HG02610 (cell line): ENCODE results near the gene ADARB2.

Experiments
- ATAC-seq: cut with Tn5 transposase; IDR thresholded peaks from one replicate; pipeline ENCODE4 v1.9.1; 2021; ENCODE audit warnings: mild to moderate bottlenecking, moderate library complexity; ENCODE audit not compliant: unreplicated experiment

ADARB2 gene

DNA sequence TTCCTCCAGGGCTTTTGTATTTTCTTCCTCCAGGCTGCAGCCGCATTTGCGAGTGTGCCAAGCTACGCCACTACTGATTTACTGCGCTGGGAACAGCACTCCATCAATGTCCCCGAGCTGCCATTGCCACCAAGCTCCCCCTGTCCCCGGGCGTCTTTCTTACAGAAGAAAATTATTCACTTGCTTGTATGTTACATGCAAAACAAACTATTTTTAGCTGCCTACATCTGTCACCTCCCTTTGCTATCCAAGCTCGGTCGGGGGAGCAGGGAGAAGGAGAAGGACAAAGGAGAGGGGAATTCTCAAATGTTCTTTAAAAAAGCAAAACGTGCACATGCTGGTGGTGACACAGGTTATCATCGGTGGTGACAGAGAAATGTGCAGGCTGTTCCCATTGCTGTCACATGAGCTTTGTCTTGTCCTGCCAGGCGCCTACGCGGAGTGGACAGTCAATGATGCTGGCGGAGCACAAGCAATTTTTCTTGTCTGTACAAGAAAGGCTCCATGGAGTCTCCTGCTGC lies 93.1 kb downstream of the ADARB2 start:
- no peak for ATAC-seq

DNA sequence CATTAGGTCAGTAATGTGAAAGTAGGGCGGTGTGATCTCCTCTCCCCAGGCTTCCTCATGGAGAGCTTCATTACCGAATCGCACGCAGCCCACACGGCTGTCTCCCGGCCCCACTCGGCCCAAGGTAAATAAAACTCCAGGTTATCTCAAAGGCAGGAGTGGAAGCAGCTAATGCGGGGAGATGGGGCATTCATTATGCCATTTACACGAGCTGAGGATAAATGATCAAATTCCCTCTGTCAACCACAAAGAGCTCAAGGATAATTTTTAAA lies 93.5 kb downstream of the ADARB2 start:
- no peak for ATAC-seq

DNA sequence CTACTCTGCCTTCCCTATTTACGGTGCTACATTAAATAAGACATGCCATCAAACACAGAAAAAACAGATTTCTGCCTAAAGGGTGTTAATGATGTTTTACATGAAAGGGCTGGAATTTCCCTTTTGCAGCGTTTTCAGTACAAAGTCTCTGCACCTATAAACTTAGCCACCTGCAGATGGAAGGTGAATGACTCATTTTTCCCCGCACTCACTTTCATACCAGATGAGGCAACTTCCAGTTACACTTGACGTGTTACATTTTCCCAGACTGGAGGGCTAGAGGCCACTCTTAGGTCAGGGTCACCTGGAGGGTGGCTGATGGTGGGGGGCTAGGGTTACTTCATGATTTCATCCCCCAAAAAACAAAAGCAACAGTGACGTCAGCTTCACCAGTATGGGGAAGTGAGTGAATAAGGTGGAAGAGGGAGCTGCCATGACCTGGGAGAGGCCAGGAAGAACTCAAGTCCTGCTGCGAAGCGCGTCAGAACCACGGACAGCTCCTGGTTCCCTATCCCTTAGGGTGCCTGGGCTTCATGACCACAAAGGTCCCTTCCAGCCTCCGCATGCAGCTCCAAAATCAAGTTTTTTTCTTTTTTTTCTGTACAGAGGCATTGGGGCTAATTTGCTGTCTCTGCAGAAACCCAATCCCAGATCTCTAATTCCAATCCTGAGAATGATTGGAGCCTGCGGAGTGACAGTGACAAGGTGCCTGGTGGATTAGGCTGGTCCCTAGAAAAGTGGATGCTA lies 94.0 kb downstream of the ADARB2 start:
- peak; percentile 84 for ATAC-seq

GRCh38 chr10:1642600-1643160 lies 94.6 kb downstream of the ADARB2 start:
- no peak for ATAC-seq

GRCh38 chr10:1641402-1641801 lies 95.9 kb downstream of the ADARB2 start:
- no peak for ATAC-seq

GRCh38 chr10:1638889-1639419 lies 98.4 kb downstream of the ADARB2 start:
- ATAC-seq: no peak

DNA sequence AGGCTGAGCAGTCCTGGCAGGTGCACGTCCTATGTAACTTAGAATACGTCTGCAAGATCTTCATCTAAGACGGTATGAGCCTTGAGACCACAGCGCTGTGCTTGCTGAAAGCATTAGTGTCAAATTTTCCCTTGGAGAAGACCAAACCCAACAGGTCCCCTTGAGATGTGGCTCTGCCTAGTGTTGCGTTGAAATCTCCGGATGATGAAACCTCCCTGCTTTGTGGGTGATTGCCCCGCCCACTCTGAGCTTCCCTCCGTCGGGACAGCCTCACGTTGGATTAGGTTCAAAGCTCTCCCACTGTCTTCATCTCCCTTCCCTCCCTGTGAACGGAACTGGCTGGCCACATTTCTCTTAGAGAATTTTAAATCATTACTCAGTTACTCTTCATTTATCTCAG lies 102.0 kb downstream of the ADARB2 start:
- no peak for ATAC-seq

GRCh38 chr10:1634239-1634638 lies 103.1 kb downstream of the ADARB2 start:
- ATAC-seq: no peak

- ATAC-seq: no peak
Measured at GRCh38 chr10:1633783-1634182, 103.5 kb downstream of the ADARB2 start.

- no peak for ATAC-seq
Measured at GRCh38 chr10:1632596-1632995, 104.7 kb downstream of the ADARB2 start.

DNA sequence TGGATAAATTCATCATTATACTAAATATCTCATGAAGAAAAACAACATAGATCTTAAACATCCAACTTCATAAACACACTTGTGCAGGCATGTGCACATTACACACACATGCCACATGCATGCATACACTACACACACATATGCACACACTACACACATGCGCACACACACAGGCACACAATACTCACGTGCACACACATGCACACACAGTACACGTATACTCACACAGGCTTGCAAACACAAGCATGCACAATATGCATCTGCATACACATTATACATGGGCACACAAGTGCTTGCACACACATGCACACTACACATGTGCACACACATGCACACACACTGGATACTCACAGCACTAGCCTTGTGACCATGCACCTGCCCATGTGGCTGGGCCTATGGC lies 105.2 kb downstream of the ADARB2 start:
- ATAC-seq: no peak

DNA sequence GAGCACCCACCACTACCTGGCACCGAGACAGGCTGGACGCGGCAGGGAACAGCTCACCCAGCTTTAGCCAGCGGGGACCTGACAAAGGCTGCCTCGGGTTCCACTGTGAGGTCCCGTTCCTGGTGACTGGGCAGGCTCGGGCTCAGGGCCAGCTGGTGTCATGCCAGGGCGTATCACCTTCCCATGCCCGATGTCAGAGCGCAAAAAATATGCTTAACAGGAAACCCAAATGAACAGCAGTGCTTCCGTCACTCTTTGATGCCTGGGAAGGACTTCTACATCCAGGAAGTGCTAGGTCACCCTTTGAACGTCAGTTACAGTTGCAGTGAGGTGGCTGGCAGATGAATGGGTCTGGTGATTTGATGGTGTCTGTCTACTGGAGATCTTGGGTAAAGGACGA lies 106.0 kb downstream of the ADARB2 start:
- ATAC-seq: no peak

- ATAC-seq: no peak
Measured at GRCh38 chr10:1630304-1630703, 107.0 kb downstream of the ADARB2 start.

- no peak for ATAC-seq
Measured at GRCh38 chr10:1629326-1630198, 107.8 kb downstream of the ADARB2 start.

DNA sequence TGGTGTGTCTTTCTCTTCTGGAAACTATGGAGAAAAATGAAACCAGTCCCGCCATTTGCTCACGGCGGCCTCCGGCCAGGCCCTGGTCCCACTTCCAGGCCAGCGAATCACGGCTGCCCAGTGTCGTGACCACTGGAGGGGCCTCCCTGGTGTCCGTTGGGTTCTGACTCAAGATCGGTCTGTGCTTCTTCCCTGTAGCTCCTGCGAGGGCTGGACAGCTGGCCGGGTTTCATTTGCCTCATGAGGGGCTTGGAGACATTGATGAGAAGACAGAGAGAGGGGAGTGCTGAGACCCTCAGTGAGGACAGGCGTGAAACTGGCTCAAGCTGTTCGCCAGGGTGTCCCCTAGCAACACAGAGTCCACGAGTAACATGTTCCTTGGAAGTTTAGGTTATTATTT lies 108.6 kb downstream of the ADARB2 start:
- ATAC-seq: no peak

DNA sequence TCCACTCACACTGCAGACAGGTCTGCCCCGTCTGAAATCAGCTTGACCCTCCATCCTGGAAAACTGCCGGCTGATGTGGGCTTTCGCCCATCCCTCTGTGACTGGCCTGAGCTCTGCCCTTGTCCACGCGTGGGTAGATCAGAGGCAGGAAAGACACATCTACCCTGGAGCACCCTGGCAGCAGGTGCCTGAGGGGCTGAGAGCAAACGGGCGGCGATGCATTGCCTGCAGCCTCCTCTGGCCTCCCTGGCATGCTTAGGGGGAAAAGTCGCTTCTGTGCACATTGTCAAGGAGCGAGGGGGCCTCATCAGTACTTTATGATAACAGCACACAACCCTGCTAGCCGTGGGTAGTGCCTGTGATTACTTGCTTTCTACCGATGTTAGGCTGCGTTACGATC lies 109.4 kb downstream of the ADARB2 start:
- ATAC-seq: no peak

- no peak for ATAC-seq
Measured at GRCh38 chr10:1626835-1627234, 110.5 kb downstream of the ADARB2 start.

DNA sequence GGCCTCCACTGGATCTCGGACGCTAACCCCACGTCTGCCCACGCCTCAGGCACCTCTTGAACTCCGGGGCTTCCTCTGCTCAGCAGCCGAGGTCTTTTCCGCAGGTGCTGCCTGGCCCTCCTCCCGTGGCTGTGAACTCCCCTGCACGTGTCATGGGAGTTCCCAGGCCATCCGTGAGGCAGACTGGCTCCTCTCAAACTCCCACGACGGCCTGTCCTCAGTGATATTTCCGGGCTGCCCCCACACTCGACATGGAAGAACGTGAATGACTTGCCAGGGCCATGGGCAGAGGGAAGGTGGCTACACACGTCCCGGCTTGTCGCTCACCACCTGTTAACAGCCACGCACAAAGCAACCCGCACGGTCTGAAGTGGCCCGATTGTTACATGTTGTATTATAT lies 110.9 kb downstream of the ADARB2 start:
- ATAC-seq: no peak

GRCh38 chr10:1625731-1626130 lies 111.6 kb downstream of the ADARB2 start:
- no peak for ATAC-seq

DNA sequence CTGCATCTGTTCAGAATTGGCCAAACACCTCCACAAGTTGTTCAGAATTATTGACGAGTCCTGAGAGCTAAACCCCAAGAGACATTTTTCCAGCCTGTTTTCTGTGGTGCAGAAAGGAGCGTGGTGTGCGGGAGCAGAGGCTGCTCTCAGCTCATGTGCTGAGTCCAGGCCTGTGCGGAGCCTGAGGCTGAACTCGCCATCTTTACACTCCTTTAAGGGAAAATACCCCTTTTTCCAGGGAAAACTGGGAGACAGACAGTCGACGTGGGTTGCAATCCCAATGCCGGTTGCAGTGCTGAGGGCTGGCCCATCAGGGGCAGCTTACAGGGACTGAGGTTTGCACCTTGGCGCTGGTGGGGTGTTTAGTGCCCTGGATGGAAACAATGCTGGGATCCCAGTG lies 112.2 kb downstream of the ADARB2 start:
- ATAC-seq: no peak

DNA sequence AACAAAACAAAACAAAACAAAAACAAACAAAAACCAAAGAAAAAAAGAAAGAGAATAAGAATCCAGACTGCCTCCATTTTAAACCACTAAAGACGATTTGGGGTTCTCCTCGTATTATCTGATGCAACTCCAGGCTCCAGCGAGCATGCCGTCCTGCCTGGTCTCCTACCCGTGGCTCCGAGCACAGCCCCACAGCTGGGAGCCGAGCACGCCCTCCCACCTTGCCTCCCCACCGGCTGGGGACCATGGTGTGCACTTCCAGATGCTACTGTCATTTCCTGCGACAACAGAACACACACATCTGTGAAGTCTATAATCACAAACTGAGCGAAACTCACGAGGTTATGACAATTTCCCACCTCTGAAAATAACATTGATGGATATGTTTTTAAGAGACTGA lies 113.1 kb downstream of the ADARB2 start:
- no peak for ATAC-seq

DNA sequence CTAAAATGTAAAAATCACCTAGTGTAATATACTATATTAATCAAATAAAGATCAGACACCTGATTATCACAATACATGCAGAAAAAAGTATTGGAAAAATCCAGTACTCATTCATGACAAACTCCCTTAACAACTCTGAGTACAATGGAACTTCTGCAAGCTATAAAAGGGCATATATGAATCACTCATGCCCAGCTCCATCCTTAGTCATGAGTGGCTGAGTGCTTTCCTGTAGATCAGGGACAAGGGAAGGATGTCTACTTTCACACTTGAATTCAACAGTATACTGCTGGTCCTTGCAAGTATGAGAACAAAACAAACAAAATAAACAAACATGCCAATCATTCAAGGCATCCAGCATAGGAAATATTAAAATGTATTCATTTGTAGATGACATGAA lies 116.5 kb downstream of the ADARB2 start:
- ATAC-seq: no peak
